NT2/D1 (cell line): ENCODE measurements around the gene TLE7.

ENCODE experiments used
- SUZ12 ChIP-seq: IDR thresholded peaks from 2 replicates; pipeline ENCODE4 v1.6.1; 2011; ENCODE audit not compliant: insufficient read length, insufficient read depth; ENCODE audit errors: extremely low read depth
- YY1 ChIP-seq: IDR thresholded peaks from 2 replicates; pipeline ENCODE4 v1.6.1; 2011; ENCODE audit not compliant: insufficient read length, insufficient read depth
- ZNF274 ChIP-seq: IDR thresholded peaks from 2 replicates; pipeline ENCODE4 v1.6.1; 2011; ENCODE audit warnings: mild to moderate bottlenecking, low read depth, low read length

DNA sequence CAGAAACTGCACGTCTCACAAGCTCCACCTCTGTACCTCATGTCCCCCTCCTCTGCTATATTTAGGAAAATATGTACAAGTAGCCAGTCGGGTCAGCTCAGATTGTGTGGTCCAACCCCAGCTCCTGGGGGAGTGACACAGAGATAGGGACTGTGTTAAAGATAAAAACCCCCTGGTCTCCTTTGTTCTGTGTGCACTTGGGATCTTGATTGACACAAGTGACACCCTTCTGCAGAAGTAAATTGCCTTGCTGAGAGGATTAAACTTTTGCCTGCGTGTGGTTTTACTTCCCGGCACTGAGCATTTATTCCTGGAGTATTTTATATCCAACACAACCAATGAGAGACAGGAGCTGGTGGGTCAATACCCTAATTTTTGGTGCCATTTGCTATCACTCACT, 37.5 kb downstream of the TLE7 start:
- TF ChIP-seq YY1, result no peak
- no peak for TF ChIP-seq ZNF274
- TF ChIP-seq SUZ12, result no peak
